ENCODE results near the gene SPRY4. TPM values are rescaled to one million over a fixed set of nuclear protein-coding genes. Genes with fewer than 3 reads are reported as not detected.
"Not testable (repeated sequence)": the region's sequence is repeated elsewhere in the genome, so short reads cannot be mapped to it uniquely, and the experiment has no call there.

The SPRY4 gene
- total and polyA plus RNA-seq, 2 experiments from 2014 or later, result 8.5 to 12.8 TPM

- H2AFZ ChIP-seq, result no peak overlapping the region
- WGBS, 2 experiments (ENCODE audit: low coverage in 1 of 2, low lambda C conversion rate in 2 of 2, missing lambda C conversion rate in 2 of 2), result 99 to 100% methylated on average over 3 of the region's 3 CpGs
These were observed 47.0 kb downstream of the SPRY4 start for GRCh38 chr5:142277796-142278195.

GRCh38 chr5:142276517-142276916 is 48.3 kb downstream of the SPRY4 start:
- no peaks in the 10 kb centered on the region for H4K20me1 ChIP-seq (ENCODE audit: insufficient read depth)
- H3K9me2 ChIP-seq (ENCODE audit: insufficient read depth), result no peaks in the 10 kb centered on the region
- H3K4me1 ChIP-seq (ENCODE audit: insufficient read depth), result no peaks in the 10 kb centered on the region
- in situ Hi-C loops (cut with MboI), result no loop called here
- DNase-seq, result no peak
- H3K9me3 ChIP-seq (ENCODE audit: low read depth), result no peaks in the 10 kb centered on the region
- no peaks in the 10 kb centered on the region for H3K79me2 ChIP-seq (ENCODE audit: insufficient read depth)
- no peak overlapping the region for H2AFZ ChIP-seq
- H3K27ac ChIP-seq, result no peak overlapping the region
- 73 to 78% methylated on average over 6 of the region's 6 CpGs for WGBS, 2 experiments (ENCODE audit: low coverage in 1 of 2, low lambda C conversion rate in 2 of 2, missing lambda C conversion rate in 2 of 2)
- H3K4me2 ChIP-seq (ENCODE audit: unreplicated experiment), result no peak overlapping the region
- no peak overlapping the region for H3K4me3 ChIP-seq
- no peaks in the 10 kb centered on the region for H3F3A ChIP-seq (ENCODE audit: insufficient read depth)
- no peaks in the 10 kb centered on the region for H3K36me3 ChIP-seq (ENCODE audit: low read depth)
- no peaks in the 10 kb centered on the region for H3K27me3 ChIP-seq (replicated peaks; ENCODE audit: insufficient read depth)
- TF ChIP-seq EZH2 (IDR thresholded peaks at IDR 0.05; ENCODE audit: insufficient read depth, poor library complexity, severe bottlenecking) (no peak), EZH2phosphoT487 (IDR thresholded peaks at IDR 0.05; ENCODE audit: insufficient read depth, low read depth) (no peak)
- H3K9ac ChIP-seq, result no peak overlapping the region

More at GRCh38 chr5:142277796-142278195, 47.0 kb downstream of the SPRY4 start:
- in situ Hi-C loops (cut with MboI), result no loop called here
- no peaks in the 10 kb centered on the region for H3K79me2 ChIP-seq (ENCODE audit: insufficient read depth)
- no peak overlapping the region for H3K4me2 ChIP-seq (ENCODE audit: unreplicated experiment)
- no peak for TF ChIP-seq EZH2 (IDR thresholded peaks at IDR 0.05; ENCODE audit: insufficient read depth, poor library complexity, severe bottlenecking)
- no peak for TF ChIP-seq EZH2phosphoT487 (IDR thresholded peaks at IDR 0.05; ENCODE audit: insufficient read depth, low read depth)
- H3K9ac ChIP-seq, result no peak overlapping the region
- H3K9me2 ChIP-seq (ENCODE audit: insufficient read depth), result no peaks in the 10 kb centered on the region
- no peaks in the 10 kb centered on the region for H3K27me3 ChIP-seq (replicated peaks; ENCODE audit: insufficient read depth)
- H3K4me3 ChIP-seq, result no peak overlapping the region
- H3K4me1 ChIP-seq (ENCODE audit: insufficient read depth), result no peaks in the 10 kb centered on the region
- DNase-seq, result no peak
- no peaks in the 10 kb centered on the region for H3K36me3 ChIP-seq (ENCODE audit: low read depth)
- no peaks in the 10 kb centered on the region for H3F3A ChIP-seq (ENCODE audit: insufficient read depth)
- H4K20me1 ChIP-seq (ENCODE audit: insufficient read depth), result no peaks in the 10 kb centered on the region
- no peak overlapping the region for H3K27ac ChIP-seq
- H3K9me3 ChIP-seq (ENCODE audit: low read depth), result no peaks in the 10 kb centered on the region

GRCh38 chr5:142275496-142275895 is 49.3 kb downstream of the SPRY4 start:
- Histone ChIP-seq H3K4me3 (no peak overlapping the region), H3K36me3 (ENCODE audit: low read depth) (no peaks in the 10 kb centered on the region), H3K4me2 (ENCODE audit: unreplicated experiment) (no peak overlapping the region), H3K79me2 (ENCODE audit: insufficient read depth) (no peaks in the 10 kb centered on the region), H3K9me2 (ENCODE audit: insufficient read depth) (no peaks in the 10 kb centered on the region), H3K27ac (no peak overlapping the region), H4K20me1 (ENCODE audit: insufficient read depth) (no peaks in the 10 kb centered on the region), H3F3A (ENCODE audit: insufficient read depth) (no peaks in the 10 kb centered on the region), H3K9me3 (ENCODE audit: low read depth) (no peaks in the 10 kb centered on the region), H2AFZ (no peak overlapping the region), H3K9ac (no peak overlapping the region), H3K27me3 (replicated peaks; ENCODE audit: insufficient read depth) (no peaks in the 10 kb centered on the region), H3K4me1 (ENCODE audit: insufficient read depth) (no peaks in the 10 kb centered on the region)
- DNase-seq, result no peak
- TF ChIP-seq EZH2phosphoT487 (IDR thresholded peaks at IDR 0.05; ENCODE audit: insufficient read depth, low read depth) (no peak), EZH2 (IDR thresholded peaks at IDR 0.05; ENCODE audit: insufficient read depth, poor library complexity, severe bottlenecking) (no peak)
- in situ Hi-C loops (cut with MboI), result no loop called here
- 58 to 65% methylated on average over 3 of the region's 3 CpGs for WGBS, 2 experiments (ENCODE audit: low coverage in 1 of 2, low lambda C conversion rate in 2 of 2, missing lambda C conversion rate in 2 of 2)

GRCh38 chr5:142272596-142272995 is 52.2 kb downstream of the SPRY4 start:
- H2AFZ ChIP-seq, result not testable (repeated sequence)

GRCh38 chr5:142264084-142264483 is 60.7 kb downstream of the SPRY4 start:
- H3K27ac ChIP-seq; H3K79me2 ChIP-seq (ENCODE audit: insufficient read depth); DNase-seq; H3K4me1 ChIP-seq (ENCODE audit: insufficient read depth); H3K27me3 ChIP-seq (replicated peaks; ENCODE audit: insufficient read depth); H3K4me2 ChIP-seq (ENCODE audit: unreplicated experiment); H3K9me3 ChIP-seq (ENCODE audit: low read depth); H3K9ac ChIP-seq; in situ Hi-C loops (cut with MboI); H3F3A ChIP-seq (ENCODE audit: insufficient read depth); H2AFZ ChIP-seq; H4K20me1 ChIP-seq (ENCODE audit: insufficient read depth); H3K4me3 ChIP-seq; H3K9me2 ChIP-seq (ENCODE audit: insufficient read depth); H3K36me3 ChIP-seq (ENCODE audit: low read depth): not testable (repeated sequence)
- 97 to 98% methylated on average over 4 of the region's 4 CpGs for WGBS, 2 experiments (ENCODE audit: low coverage in 1 of 2, low lambda C conversion rate in 2 of 2, missing lambda C conversion rate in 2 of 2)

More at GRCh38 chr5:142272596-142272995, 52.2 kb downstream of the SPRY4 start:
- H3K79me2 ChIP-seq (ENCODE audit: insufficient read depth); H3K9me3 ChIP-seq (ENCODE audit: low read depth); H3F3A ChIP-seq (ENCODE audit: insufficient read depth); DNase-seq; H3K27me3 ChIP-seq (replicated peaks; ENCODE audit: insufficient read depth); H3K9ac ChIP-seq; in situ Hi-C loops (cut with MboI); H4K20me1 ChIP-seq (ENCODE audit: insufficient read depth); H3K4me3 ChIP-seq; H3K36me3 ChIP-seq (ENCODE audit: low read depth); H3K4me2 ChIP-seq (ENCODE audit: unreplicated experiment); H3K4me1 ChIP-seq (ENCODE audit: insufficient read depth); H3K27ac ChIP-seq; H3K9me2 ChIP-seq (ENCODE audit: insufficient read depth): not testable (repeated sequence)
- 88 to 89% methylated on average over 5 of the region's 5 CpGs for WGBS, 2 experiments (ENCODE audit: low coverage in 1 of 2, low lambda C conversion rate in 2 of 2, missing lambda C conversion rate in 2 of 2)

Measured in GM23248 (cell line).